Liver (tissue), 9 donors: ENCODE measurements around the gene PDZD2. TPM values are rescaled to one million over a fixed set of nuclear protein-coding genes. Genes with fewer than 3 reads are reported as not detected.

Experiments used
- DNase-seq: peaks from one replicate; pipeline ENCODE4 v3.0.0-alpha.2; 2017; ENCODE audit warnings: low spot score
- H3K27ac ChIP-seq, 2 donors: one replicate each; pipeline ENCODE4 v1.7.0; 2013; ENCODE audit warnings: inconsistent platforms in 2 of 2, low read length in 2 of 2, control low read depth in 1 of 2, low read depth in 1 of 2, mild to moderate bottlenecking in 1 of 2
- H3K27me3 ChIP-seq, 4 donors: one replicate each; pipeline versions ENCODE4 v1.6.1 to v1.7.0; 2013; ENCODE audit warnings: low read length in 3 of 4, inconsistent platforms in 1 of 4, mild to moderate bottlenecking in 1 of 4, moderate library complexity in 1 of 4; ENCODE audit not compliant: control insufficient read depth in 4 of 4, insufficient read depth in 4 of 4
- H3K36me3 ChIP-seq, 4 donors: one replicate each; pipeline versions ENCODE4 v1.6.1 to v1.7.0; 2013; ENCODE audit warnings: low read length in 3 of 4, mild to moderate bottlenecking in 3 of 4, low read depth in 1 of 4, moderate library complexity in 1 of 4; ENCODE audit not compliant: control insufficient read depth in 4 of 4, insufficient read depth in 3 of 4
- H3K4me1 ChIP-seq, 4 donors: one replicate each; pipeline versions ENCODE4 v1.6.1 to v1.7.0; 2013; ENCODE audit warnings: low read length in 3 of 4, mild to moderate bottlenecking in 3 of 4, moderate library complexity in 1 of 4; ENCODE audit not compliant: control insufficient read depth in 4 of 4, insufficient read depth in 4 of 4
- H3K4me3 ChIP-seq, 3 donors: one replicate each; pipeline versions ENCODE4 v1.6.1 to v1.7.0; 2013; ENCODE audit warnings: low read length in 3 of 3, control low read depth in 1 of 3, low read depth in 1 of 3, mild to moderate bottlenecking in 1 of 3
- H3K9ac ChIP-seq, 2 donors: one replicate each; pipeline ENCODE4 v1.7.0; 2013; ENCODE audit warnings: low read length in 2 of 2, mild to moderate bottlenecking in 2 of 2, moderate library complexity in 2 of 2, control low read depth in 1 of 2, low read depth in 1 of 2
- H3K9me3 ChIP-seq, 4 donors: one replicate each; pipeline versions ENCODE4 v1.6.1 to v1.7.0; 2013; ENCODE audit warnings: low read length in 3 of 4; ENCODE audit not compliant: control insufficient read depth in 4 of 4
- ATF3 ChIP-seq: IDR thresholded peaks from 2 replicates; pipeline ENCODE4 v1.6.1; 2016; ENCODE audit warnings: antibody characterized with exemption
- CTCF ChIP-seq: fragments of 150-350 bp; IDR thresholded peaks from 2 replicates; pipeline ENCODE4 v1.5.1; 2017; ENCODE audit warnings: improper control_type of control experiment, low read depth, low read length; ENCODE audit not compliant: missing input control
- FOXA1 ChIP-seq: IDR thresholded peaks from 2 replicates; pipeline ENCODE4 v1.6.1; 2016; ENCODE audit warnings: antibody characterized with exemption
- FOXA2 ChIP-seq: IDR thresholded peaks from 2 replicates; pipeline ENCODE4 v1.6.1; 2016; ENCODE audit warnings: antibody characterized with exemption
- GABPA ChIP-seq, 2 donors: IDR thresholded peaks in 1 of 2; conservative IDR thresholded peaks in 1 of 2; 2 replicates each; pipeline ENCODE4 v1.6.1; 2016; ENCODE audit warnings: antibody characterized with exemption in 2 of 2, mild to moderate bottlenecking in 1 of 2, moderate library complexity in 1 of 2
- HNF4A ChIP-seq, 2 donors: conservative IDR thresholded peaks; 2 replicates each; pipeline ENCODE4 v1.6.1; 2016; ENCODE audit warnings: antibody characterized with exemption in 2 of 2, mild to moderate bottlenecking in 2 of 2
- JUND ChIP-seq, 2 donors: IDR thresholded peaks; 2 replicates each; pipeline ENCODE4 v1.6.1; 2016; ENCODE audit warnings: antibody characterized with exemption in 2 of 2
- REST ChIP-seq: IDR thresholded peaks from 2 replicates; pipeline ENCODE4 v1.6.1; 2016; ENCODE audit warnings: antibody characterized with exemption, mild to moderate bottlenecking
- RXRA ChIP-seq, 2 donors: IDR thresholded peaks; 2 replicates each; pipeline ENCODE4 v1.6.1; 2017 to 2018; ENCODE audit warnings: antibody characterized with exemption in 2 of 2, mild to moderate bottlenecking in 1 of 2
- SP1 ChIP-seq: IDR thresholded peaks from 2 replicates; pipeline ENCODE4 v1.6.1; 2018; ENCODE audit warnings: antibody characterized with exemption, mild to moderate bottlenecking
- WGBS: extraction: QIAGEN DNeasy Blood & Tissue Kit; methylation state at CpG from one replicate; pipeline ENCODE4 v1.1.7; 2013; 5-methylcytosine and 5-hydroxymethylcytosine counted together
- polyA plus RNA-seq, 2 donors: library from polyadenylated mRNA; stranded (reverse) in 1 of 2; unstranded in 1 of 2; fragments of 200-250 nt in 1 of 2; fragments of >200 nt in 1 of 2; fragmentation: Nextera tagmentation in 1 of 2; extraction: Ambion mirVana in 1 of 2; gene quantifications; one replicate each; pipeline versions ENCODE4 v1.2.1 to v1.2.3, GENCODE V29; 2013 to 2015
- total RNA-seq, 2 donors: library from RNA; depleted of rRNA; stranded (reverse); fragments of >200 nt; gene quantifications; one replicate each; pipeline ENCODE4 v1.2.3, GENCODE V29; 2014
- donor health status: healthy.
- donor health status: healthy.
- donor health status: healthy.
- donor health status: healthy.
- donor health status: healthy.

Gene PDZD2
- total and polyA plus RNA-seq, 4 donors: 0.27 to 1.1 (median 0.54) TPM

GRCh38 chr5:31964007-31964360 lies 325.1 kb downstream of the PDZD2 start (continued):
- TF ChIP-seq REST: no peak

- H3K36me3 ChIP-seq: no peaks in the 10 kb centered on the region
- H3K27ac ChIP-seq: no peak overlapping the region
- H3K9me3 ChIP-seq: no peaks in the 10 kb centered on the region
- H3K4me3 ChIP-seq: no peak overlapping the region
- H3K9ac ChIP-seq: no peak overlapping the region
- TF ChIP-seq ATF3 (no peak), CTCF (no peak), REST (no peak), JUND (IDR thresholded peaks at IDR 0.05) (no peak), FOXA1 (no peak), FOXA2 (no peak)
- WGBS: 78% methylated on average over 6 of the region's 6 CpGs
- H3K27me3 ChIP-seq: peaks cover 0 to 2% (median 0%) of the 10 kb centered on the region in 4 donors
- no peak for DNase-seq
- H3K4me1 ChIP-seq: no peaks in the 10 kb centered on the region
Observed at GRCh38 chr5:31965227-31965626, 326.3 kb downstream of the PDZD2 start.

- Histone ChIP-seq H3K36me3 (no peaks in the 10 kb centered on the region), H3K4me1 (no peaks in the 10 kb centered on the region), H3K27me3 (peaks cover 0 to 2% (median 0%) of the 10 kb centered on the region in 4 donors), H3K4me3 (no peak overlapping the region), H3K9ac (no peak overlapping the region), H3K27ac (no peak overlapping the region), H3K9me3 (no peaks in the 10 kb centered on the region)
- no peak for DNase-seq
- 91% methylated on average over 5 of the region's 5 CpGs for WGBS
- no peak for TF ChIP-seq JUND (IDR thresholded peaks at IDR 0.05)
- TF ChIP-seq FOXA2: no peak
- TF ChIP-seq SP1: no peak
- no peak for TF ChIP-seq GABPA (IDR thresholded peaks at IDR 0.05 in 1 of 2, conservative IDR thresholded peaks at IDR 0.05 in 1 of 2)
- TF ChIP-seq RXRA (IDR thresholded peaks at IDR 0.05): no peak
- TF ChIP-seq HNF4A (conservative IDR thresholded peaks at IDR 0.05): no peak
- TF ChIP-seq ATF3: no peak
- TF ChIP-seq CTCF: no peak
- TF ChIP-seq FOXA1: no peak
Observed at GRCh38 chr5:31966936-31967335, 328.0 kb downstream of the PDZD2 start.
